HCT116 (cell line): ENCODE measurements around the gene KSR1. TPM values are rescaled to one million over a fixed set of nuclear protein-coding genes. Genes with fewer than 3 reads are reported as not detected.

Experiments used
- ATAC-seq: fragments of 200-7000 bp; cut with Tn5 transposase; 2 replicates; pipeline ENCODE4 v1.9.1; 2020; ENCODE audit warnings: mild to moderate bottlenecking, moderate library complexity
- BruUV-seq: library from RNA; stranded (reverse); fragments of 400-500 nt; replicated peaks from 2 replicates; lab custom pipeline; 2021; lab: Mats Ljungman, UMichigan
- CTCF ChIA-PET: fragments of 300-600 bp; sonication (Branson Sonifier 250); formaldehyde crosslinking; loops from one replicate; lab custom pipeline; 2021; ENCODE audit warnings: antibody characterized with exemption; lab: Charles Lee
- POLR2A ChIA-PET: fragments of 300-600, 350-600 bp; sonication (Branson Sonifier 250); formaldehyde crosslinking; loops from one replicate; lab custom pipeline; 2021; ENCODE audit warnings: antibody characterized with exemption; lab: Charles Lee
- RAD21 ChIA-PET, 2 experiments: fragments of 300-600 bp; sonication (Branson Sonifier 250); formaldehyde crosslinking; loops; one replicate each; lab custom pipeline; 2023; ENCODE audit warnings: low total read pairs in 2 of 2; ENCODE audit not compliant: uncharacterized antibody in 2 of 2, unreplicated experiment in 2 of 2, low non-redundant PET in 1 of 2; lab: Charles Lee
- DNase-seq: peaks from one replicate; pipeline ENCODE4 v3.0.0-alpha.2; 2010; ENCODE audit warnings: low read depth, low spot score
- H2AFZ ChIP-seq: fragments of 200-600 bp; shearing (Covaris generic), sonication (generic); 2 replicates; pipeline ENCODE4 v1.6.1; 2017; ENCODE audit warnings: low read depth, mixed run types, mixed read lengths, antibody characterized with exemption, low read length; ENCODE audit not compliant: poor library complexity, severe bottlenecking
- H3K27ac ChIP-seq: 2 replicates; pipeline ENCODE4 v1.5.1; 2012; ENCODE audit warnings: low read depth, low read length
- H3K27me3 ChIP-seq: fragments of 200-600 bp; sonication (generic); 2 replicates; pipeline ENCODE4 v1.6.1; 2016; ENCODE audit warnings: mixed run types, low read length, mixed read lengths; ENCODE audit not compliant: insufficient read depth
- H3K36me3 ChIP-seq, 2 experiments: fragments of 200-500 bp in 1 of 2; fragments of 200-600 bp in 1 of 2; sonication (Bioruptor generic) in 1 of 2; sonication (generic) in 1 of 2; 2 replicates each; pipeline versions ENCODE4 v1.5.1 to v1.6.1; 2014 to 2016; ENCODE audit warnings: low read length in 2 of 2, inconsistent platforms in 1 of 2, mixed read lengths in 1 of 2, mixed run types in 1 of 2; ENCODE audit not compliant: insufficient read depth in 2 of 2, control insufficient read depth in 1 of 2
- H3K4me1 ChIP-seq, 2 experiments: fragments of 200-600 bp in 1 of 2; sonication (generic) in 1 of 2; 2 replicates each; pipeline versions ENCODE4 v1.5.1 to v1.6.1; 2012 to 2017; ENCODE audit warnings: low read length in 2 of 2, inconsistent platforms in 1 of 2, mild to moderate bottlenecking in 1 of 2, mixed read lengths in 1 of 2, mixed run types in 1 of 2, moderate library complexity in 1 of 2; ENCODE audit not compliant: insufficient read depth in 2 of 2, control insufficient read depth in 1 of 2
- H3K4me2 ChIP-seq: fragments of 200-600 bp; sonication (generic); 2 replicates; pipeline ENCODE4 v1.6.1; 2017; ENCODE audit warnings: mixed run types, low read length, mixed read lengths
- H3K4me3 ChIP-seq, 2 experiments: fragments of 200-600 bp in 1 of 2; sonication (generic) in 1 of 2; replicated peaks in 1 of 2; 2 replicates each; pipeline ENCODE4 v1.5.1; 2011 to 2016; ENCODE audit warnings: low read length in 2 of 2, control low read depth in 1 of 2, low read depth in 1 of 2, mild to moderate bottlenecking in 1 of 2, mixed read lengths in 1 of 2, mixed run types in 1 of 2
- H3K79me2 ChIP-seq: fragments of 200-600 bp; sonication (generic); 2 replicates; pipeline ENCODE4 v1.6.1; 2017; ENCODE audit warnings: mild to moderate bottlenecking, mixed run types, low read length, moderate library complexity, mixed read lengths; ENCODE audit not compliant: insufficient read depth
- H3K9ac ChIP-seq: fragments of 200-600 bp; sonication (generic); 2 replicates; pipeline ENCODE4 v1.6.1; 2016; ENCODE audit warnings: low read length, mixed read lengths
- H3K9me2 ChIP-seq: fragments of 200-600 bp; sonication (generic), shearing (Covaris generic); 2 replicates; pipeline ENCODE4 v1.6.1; 2017; ENCODE audit warnings: mixed run types, mild to moderate bottlenecking, moderate library complexity; ENCODE audit not compliant: insufficient read depth
- H3K9me3 ChIP-seq, 2 experiments: fragments of 200-500 bp in 1 of 2; fragments of 200-600 bp in 1 of 2; sonication (Bioruptor generic) in 1 of 2; sonication (generic) in 1 of 2; 2 replicates each; pipeline ENCODE4 v1.6.1; 2014 to 2017; ENCODE audit warnings: low read length in 2 of 2, mixed read lengths in 2 of 2, inconsistent platforms in 1 of 2, low read depth in 1 of 2, mild to moderate bottlenecking in 1 of 2, mixed run types in 1 of 2, moderate library complexity in 1 of 2; ENCODE audit not compliant: control insufficient read depth in 1 of 2, insufficient read depth in 1 of 2
- H4K20me1 ChIP-seq: fragments of 200-600 bp; sonication (generic), shearing (Covaris generic); 2 replicates; pipeline ENCODE4 v1.6.1; 2017; ENCODE audit warnings: mixed run types, mild to moderate bottlenecking, moderate library complexity; ENCODE audit not compliant: insufficient read depth
- CBX3 ChIP-seq: IDR thresholded peaks from 2 replicates; pipeline ENCODE4 v1.6.1; 2012; ENCODE audit warnings: low read depth
- ELF1 ChIP-seq: IDR thresholded peaks from 2 replicates; pipeline ENCODE4 v1.6.1; 2012; ENCODE audit warnings: low read depth, borderline replicate concordance
- EZH2 ChIP-seq: fragments of 200-600 bp; sonication (generic); IDR thresholded peaks from 2 replicates; pipeline ENCODE4 v1.6.1; 2017; ENCODE audit warnings: antibody characterized with exemption, mixed run types
- EZH2phosphoT487 ChIP-seq: fragments of 200-600 bp; IDR thresholded peaks from 2 replicates; pipeline ENCODE4 v1.6.1; 2018; ENCODE audit warnings: antibody characterized with exemption, borderline replicate concordance
- JUND ChIP-seq: IDR thresholded peaks from 2 replicates; pipeline ENCODE4 v1.6.1; 2012
- POLR2A ChIP-seq: IDR thresholded peaks from 2 replicates; pipeline ENCODE4 v1.7.0; 2011; ENCODE audit warnings: borderline replicate concordance; ENCODE audit not compliant: insufficient read depth, insufficient read length; ENCODE audit errors: extremely low read depth
- RAD21 ChIP-seq: IDR thresholded peaks from 2 replicates; pipeline ENCODE4 v1.6.1; 2012; ENCODE audit warnings: low read depth, mild to moderate bottlenecking
- SIN3A ChIP-seq: IDR thresholded peaks from 2 replicates; pipeline ENCODE4 v1.6.1; 2012; ENCODE audit warnings: low read depth
- SRF ChIP-seq: IDR thresholded peaks from 2 replicates; pipeline ENCODE4 v1.6.1; 2012; ENCODE audit warnings: low read depth
- TCF7L2 ChIP-seq: IDR thresholded peaks from 2 replicates; pipeline ENCODE4 v1.7.0; 2011; ENCODE audit warnings: borderline replicate concordance, inconsistent platforms; ENCODE audit not compliant: insufficient read depth, insufficient read length; ENCODE audit errors: extremely low read depth
- YY1 ChIP-seq: IDR thresholded peaks from 2 replicates; pipeline ENCODE4 v1.6.1; 2011; ENCODE audit warnings: low read length, low read depth, moderate library complexity, mild to moderate bottlenecking; ENCODE audit not compliant: insufficient replicate concordance; ENCODE audit errors: extremely low read depth
- ZFX ChIP-seq: fragments of 450-650 bp; IDR thresholded peaks from 2 replicates; pipeline ENCODE4 v1.6.1; 2017
- intact Hi-C: fragments of 100-400 bp; cut with micrococcal nuclease; formaldehyde crosslinking; loops from 2 replicates; pipeline ENCODE4 v1.10.0; 2022
- total RNA-seq: library from RNA; stranded (reverse); gene quantifications from one replicate; pipeline ENCODE4 v1.2.1, GENCODE V29; 2021; ENCODE audit not compliant: unreplicated experiment
- TF ChIP-seq, protein P1 (sequence below): IDR thresholded peaks from 2 replicates; pipeline ENCODE4 v1.6.1; 2012; ENCODE audit warnings: low read depth
- TF ChIP-seq, protein P2 (sequence below): IDR thresholded peaks from 2 replicates; pipeline ENCODE4 v1.6.1; 2011; ENCODE audit warnings: mild to moderate bottlenecking, low read length, moderate library complexity; ENCODE audit not compliant: insufficient replicate concordance; ENCODE audit errors: extremely low read depth
- TF ChIP-seq, protein P3 (sequence below): IDR thresholded peaks from 2 replicates; pipeline ENCODE4 v1.6.1; 2012

The KSR1 gene
- total RNA-seq, 1 experiment from 2014 or later, result 16.5 TPM

DNA sequence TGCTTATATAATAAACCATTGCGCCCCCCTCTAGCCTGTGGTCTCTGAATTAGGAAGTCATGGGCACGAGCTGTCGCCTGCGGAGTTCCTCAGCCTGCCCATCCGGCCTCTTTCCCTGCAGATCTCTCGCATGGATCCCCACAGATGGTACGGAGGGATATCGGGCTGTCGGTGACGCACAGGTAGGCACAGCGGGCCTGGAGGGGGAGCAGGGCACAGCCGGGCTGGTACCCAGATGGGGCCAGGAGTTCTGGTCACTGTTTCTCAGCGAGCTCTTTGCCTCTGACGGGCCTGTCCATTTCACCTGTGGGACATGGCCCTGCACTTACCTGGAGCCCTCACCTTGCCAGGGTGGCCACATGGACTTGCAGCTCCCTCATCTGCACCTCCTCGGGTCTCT, 132.1 kb downstream of the KSR1 start:
- Histone ChIP-seq H3K4me2 (no peak overlapping the region), H3K4me1 (peaks cover 4 to 6% of the 10 kb centered on the region in 2 experiments; a peak in 3 of 4 replicates), H3K4me3 (no peak overlapping the region), H3K79me2 (no peaks in the 10 kb centered on the region), H3K36me3 (no peaks in the 10 kb centered on the region), H3K9me3 (no peaks in the 10 kb centered on the region)
- ChIA-PET POLR2A (no interaction called here), RAD21 (no interaction called here)
- ATAC-seq (no peak), DNase-seq (no peak)
- intact Hi-C loops, result no loop called here
- BruUV-seq, result no TSS peak
- TF ChIP-seq, protein P1, sequence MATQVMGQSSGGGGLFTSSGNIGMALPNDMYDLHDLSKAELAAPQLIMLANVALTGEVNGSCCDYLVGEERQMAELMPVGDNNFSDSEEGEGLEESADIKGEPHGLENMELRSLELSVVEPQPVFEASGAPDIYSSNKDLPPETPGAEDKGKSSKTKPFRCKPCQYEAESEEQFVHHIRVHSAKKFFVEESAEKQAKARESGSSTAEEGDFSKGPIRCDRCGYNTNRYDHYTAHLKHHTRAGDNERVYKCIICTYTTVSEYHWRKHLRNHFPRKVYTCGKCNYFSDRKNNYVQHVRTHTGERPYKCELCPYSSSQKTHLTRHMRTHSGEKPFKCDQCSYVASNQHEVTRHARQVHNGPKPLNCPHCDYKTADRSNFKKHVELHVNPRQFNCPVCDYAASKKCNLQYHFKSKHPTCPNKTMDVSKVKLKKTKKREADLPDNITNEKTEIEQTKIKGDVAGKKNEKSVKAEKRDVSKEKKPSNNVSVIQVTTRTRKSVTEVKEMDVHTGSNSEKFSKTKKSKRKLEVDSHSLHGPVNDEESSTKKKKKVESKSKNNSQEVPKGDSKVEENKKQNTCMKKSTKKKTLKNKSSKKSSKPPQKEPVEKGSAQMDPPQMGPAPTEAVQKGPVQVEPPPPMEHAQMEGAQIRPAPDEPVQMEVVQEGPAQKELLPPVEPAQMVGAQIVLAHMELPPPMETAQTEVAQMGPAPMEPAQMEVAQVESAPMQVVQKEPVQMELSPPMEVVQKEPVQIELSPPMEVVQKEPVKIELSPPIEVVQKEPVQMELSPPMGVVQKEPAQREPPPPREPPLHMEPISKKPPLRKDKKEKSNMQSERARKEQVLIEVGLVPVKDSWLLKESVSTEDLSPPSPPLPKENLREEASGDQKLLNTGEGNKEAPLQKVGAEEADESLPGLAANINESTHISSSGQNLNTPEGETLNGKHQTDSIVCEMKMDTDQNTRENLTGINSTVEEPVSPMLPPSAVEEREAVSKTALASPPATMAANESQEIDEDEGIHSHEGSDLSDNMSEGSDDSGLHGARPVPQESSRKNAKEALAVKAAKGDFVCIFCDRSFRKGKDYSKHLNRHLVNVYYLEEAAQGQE, result no peak
- TF ChIP-seq EZH2phosphoT487 (no peak), POLR2A (no peak), SIN3A (no peak)
- TF ChIP-seq, all 23 proteins: peak for 0
- Histone ChIP-seq H3K27ac (no peak overlapping the region), H3K9me2 (no peaks in the 10 kb centered on the region), H3K27me3 (no peaks in the 10 kb centered on the region), H3K9ac (no peak overlapping the region), H2AFZ (no peak overlapping the region), H4K20me1 (no peaks in the 10 kb centered on the region)
- CTCF ChIA-PET, result interaction anchor here (2.0 kb wide), 1 partner anchor 11 kb away, joined by 7 read pairs; no protein-coding TSS in a partner anchor

DNA sequence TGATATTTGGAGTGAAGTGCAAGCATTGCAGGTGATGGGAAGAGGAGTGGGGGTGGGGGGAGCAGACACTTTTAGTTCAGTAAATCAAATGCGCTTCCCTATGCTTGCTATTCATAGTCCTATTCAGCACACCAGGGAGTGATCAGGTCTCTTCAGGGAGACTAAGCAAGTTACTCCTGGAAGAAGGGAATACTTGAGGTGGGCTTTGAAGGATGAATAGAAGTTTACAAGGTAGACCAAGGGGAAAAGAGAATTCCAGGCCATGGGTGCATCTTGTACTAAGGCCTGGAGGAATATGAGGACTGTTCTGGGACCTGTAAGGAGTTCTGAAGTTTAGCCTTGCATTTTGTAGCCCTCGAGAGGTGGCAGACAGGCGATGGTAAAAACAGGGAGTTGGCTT, 134.6 kb downstream of the KSR1 start:
- Histone ChIP-seq H3K9me3 (no peaks in the 10 kb centered on the region), H3K79me2 (no peaks in the 10 kb centered on the region), H3K4me2 (no peak overlapping the region), H3K27ac (no peak overlapping the region), H2AFZ (no peak overlapping the region), H3K36me3 (no peaks in the 10 kb centered on the region), H3K4me1 (no peaks in the 10 kb centered on the region), H3K9ac (no peak overlapping the region), H3K27me3 (no peaks in the 10 kb centered on the region), H3K9me2 (no peaks in the 10 kb centered on the region), H3K4me3 (no peak overlapping the region), H4K20me1 (no peaks in the 10 kb centered on the region)
- ChIA-PET RAD21 (no interaction called here), POLR2A (no interaction called here), CTCF (no interaction called here)
- ATAC-seq, result no peak
- intact Hi-C loops, result no loop called here
- no TSS peak for BruUV-seq
- DNase-seq, result no peak
- TF ChIP-seq CBX3 (no peak), ZFX (no peak), TCF7L2 (no peak), JUND (no peak), RAD21 (no peak), POLR2A (no peak), SRF (no peak), ELF1 (no peak), YY1 (no peak), EZH2 (no peak)
- TF ChIP-seq, protein P2, sequence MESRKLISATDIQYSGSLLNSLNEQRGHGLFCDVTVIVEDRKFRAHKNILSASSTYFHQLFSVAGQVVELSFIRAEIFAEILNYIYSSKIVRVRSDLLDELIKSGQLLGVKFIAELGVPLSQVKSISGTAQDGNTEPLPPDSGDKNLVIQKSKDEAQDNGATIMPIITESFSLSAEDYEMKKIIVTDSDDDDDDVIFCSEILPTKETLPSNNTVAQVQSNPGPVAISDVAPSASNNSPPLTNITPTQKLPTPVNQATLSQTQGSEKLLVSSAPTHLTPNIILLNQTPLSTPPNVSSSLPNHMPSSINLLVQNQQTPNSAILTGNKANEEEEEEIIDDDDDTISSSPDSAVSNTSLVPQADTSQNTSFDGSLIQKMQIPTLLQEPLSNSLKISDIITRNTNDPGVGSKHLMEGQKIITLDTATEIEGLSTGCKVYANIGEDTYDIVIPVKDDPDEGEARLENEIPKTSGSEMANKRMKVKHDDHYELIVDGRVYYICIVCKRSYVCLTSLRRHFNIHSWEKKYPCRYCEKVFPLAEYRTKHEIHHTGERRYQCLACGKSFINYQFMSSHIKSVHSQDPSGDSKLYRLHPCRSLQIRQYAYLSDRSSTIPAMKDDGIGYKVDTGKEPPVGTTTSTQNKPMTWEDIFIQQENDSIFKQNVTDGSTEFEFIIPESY, result no peak
- TF ChIP-seq, protein P3, sequence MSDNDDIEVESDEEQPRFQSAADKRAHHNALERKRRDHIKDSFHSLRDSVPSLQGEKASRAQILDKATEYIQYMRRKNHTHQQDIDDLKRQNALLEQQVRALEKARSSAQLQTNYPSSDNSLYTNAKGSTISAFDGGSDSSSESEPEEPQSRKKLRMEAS, result no peak
